Dendritic cell treated with granulocyte-macrophage colony-stimulating factor and Interleukin-4, amounts not matched to agents 40 ng/mL and 50 ng/mL, for 4 days (primary cell): ENCODE data around the gene CEACAM6.

Experiments
- H3K27ac Mint-ChIP-seq: one replicate; pipeline ENCODE4 v1.8.0; 2022; ENCODE audit warnings: mild to moderate bottlenecking, mixed read lengths
- H3K27me3 Mint-ChIP-seq: one replicate; pipeline ENCODE4 v1.8.0; 2022; ENCODE audit warnings: mild to moderate bottlenecking, mixed read lengths
- H3K36me3 Mint-ChIP-seq: one replicate; pipeline ENCODE4 v1.8.0; 2022; ENCODE audit warnings: low read depth, mixed read lengths
- H3K4me1 Mint-ChIP-seq: one replicate; pipeline ENCODE4 v1.8.0; 2022; ENCODE audit warnings: low read depth, mixed read lengths
- H3K4me3 Mint-ChIP-seq: one replicate; pipeline ENCODE4 v1.8.0; 2022; ENCODE audit warnings: mild to moderate bottlenecking, moderate library complexity, mixed read lengths
- H3K9me3 Mint-ChIP-seq: one replicate; pipeline ENCODE4 v1.8.0; 2022; ENCODE audit warnings: mixed read lengths
- intact Hi-C: fragments of 100-400 bp; cut with micrococcal nuclease; formaldehyde crosslinking; loops from one replicate; pipeline ENCODE4 v1.15.0; 2022

Gene CEACAM6

GRCh38 chr19:41793414-41793727, 38.0 kb downstream of the CEACAM6 start:
- intact Hi-C loops = loop anchor here (1.0 kb wide), 1 partner anchor 28 kb away; no protein-coding TSS in a partner anchor
- Mint-ChIP-seq H3K4me1 (peaks cover 50% of the 10 kb centered on the region), H3K27me3 (peaks cover 24% of the 10 kb centered on the region), H3K9me3 (no peaks in the 10 kb centered on the region), H3K36me3 (no peaks in the 10 kb centered on the region), H3K27ac (no peak overlapping the region), H3K4me3 (no peak overlapping the region)

- peaks cover 67% of the 10 kb centered on the region for H3K4me1 Mint-ChIP-seq
- H3K9me3 Mint-ChIP-seq = no peaks in the 10 kb centered on the region
- intact Hi-C loops = no loop called here
- H3K36me3 Mint-ChIP-seq = peaks cover 9% of the 10 kb centered on the region
- peak overlapping the region; percentile 43 for H3K27ac Mint-ChIP-seq
- H3K4me3 Mint-ChIP-seq = no peak overlapping the region
- H3K27me3 Mint-ChIP-seq = peaks cover 17% of the 10 kb centered on the region
Measured at GRCh38 chr19:41795031-41795461, 39.7 kb downstream of the CEACAM6 start.

- Mint-ChIP-seq H3K4me3 (peak within 1 kb of the TSS; percentile 65), H3K4me1 (peaks cover 80% of the 10 kb centered on the region), H3K36me3 (peaks cover 19% of the 10 kb centered on the region), H3K9me3 (peaks cover 11% of the 10 kb centered on the region), H3K27me3 (peaks cover 16% of the 10 kb centered on the region), H3K27ac (peak within 1 kb of the TSS; percentile 76)
- intact Hi-C loops = no loop called here
Measured at GRCh38 chr19:41796362-41796761, 41.0 kb downstream of the CEACAM6 start, which contains the start of gene CEACAM3. CEACAM3 (plus strand) TSS chr19:41796587; CDS start chr19:41796678, 91 bp downstream.

- Mint-ChIP-seq H3K27ac (peak overlapping the region; percentile 76), H3K36me3 (peaks cover 21% of the 10 kb centered on the region), H3K4me1 (peaks cover 86% of the 10 kb centered on the region), H3K9me3 (peaks cover 14% of the 10 kb centered on the region), H3K27me3 (peaks cover 12% of the 10 kb centered on the region), H3K4me3 (peak overlapping the region; percentile 65)
- intact Hi-C loops = no loop called here
Measured at GRCh38 chr19:41796901-41797300, 41.6 kb downstream of the CEACAM6 start.

GRCh38 chr19:41799444-41800000, 44.2 kb downstream of the CEACAM6 start:
- H3K9me3 Mint-ChIP-seq = peaks cover 14% of the 10 kb centered on the region
- peak overlapping the region; percentile 70 for H3K27ac Mint-ChIP-seq
- peak overlapping the region; percentile 1 for H3K4me3 Mint-ChIP-seq
- peaks cover 21% of the 10 kb centered on the region for H3K36me3 Mint-ChIP-seq
- peaks cover 93% of the 10 kb centered on the region for H3K4me1 Mint-ChIP-seq
- peaks cover 1% of the 10 kb centered on the region for H3K27me3 Mint-ChIP-seq
- intact Hi-C loops = no loop called here

GRCh38 chr19:41801031-41801430, 45.7 kb downstream of the CEACAM6 start:
- H3K27ac Mint-ChIP-seq = peak overlapping the region; percentile 92
- peaks cover 28% of the 10 kb centered on the region for H3K36me3 Mint-ChIP-seq
- intact Hi-C loops = no loop called here
- peaks cover 92% of the 10 kb centered on the region for H3K4me1 Mint-ChIP-seq
- peak overlapping the region; percentile 18 for H3K4me3 Mint-ChIP-seq
- peaks cover 1% of the 10 kb centered on the region for H3K27me3 Mint-ChIP-seq
- peaks cover 14% of the 10 kb centered on the region for H3K9me3 Mint-ChIP-seq

GRCh38 chr19:41801792-41802211, 46.5 kb downstream of the CEACAM6 start:
- peak overlapping the region; percentile 92 for H3K27ac Mint-ChIP-seq
- peaks cover 92% of the 10 kb centered on the region for H3K4me1 Mint-ChIP-seq
- H3K27me3 Mint-ChIP-seq = peaks cover 1% of the 10 kb centered on the region
- peaks cover 14% of the 10 kb centered on the region for H3K9me3 Mint-ChIP-seq
- peaks cover 36% of the 10 kb centered on the region for H3K36me3 Mint-ChIP-seq
- intact Hi-C loops = no loop called here
- peak overlapping the region; percentile 34 for H3K4me3 Mint-ChIP-seq

GRCh38 chr19:41802770-41803169, 47.4 kb downstream of the CEACAM6 start:
- Mint-ChIP-seq H3K4me3 (no peak overlapping the region), H3K9me3 (peaks cover 14% of the 10 kb centered on the region), H3K27me3 (peaks cover 1% of the 10 kb centered on the region), H3K27ac (peak overlapping the region; percentile 92), H3K36me3 (peaks cover 45% of the 10 kb centered on the region), H3K4me1 (peaks cover 92% of the 10 kb centered on the region)
- intact Hi-C loops = no loop called here

- H3K27me3 Mint-ChIP-seq = peaks cover 1% of the 10 kb centered on the region
- intact Hi-C loops = no loop called here
- no peak overlapping the region for H3K4me3 Mint-ChIP-seq
- peaks cover 14% of the 10 kb centered on the region for H3K9me3 Mint-ChIP-seq
- peaks cover 47% of the 10 kb centered on the region for H3K36me3 Mint-ChIP-seq
- H3K4me1 Mint-ChIP-seq = peaks cover 92% of the 10 kb centered on the region
- H3K27ac Mint-ChIP-seq = no peak overlapping the region
Measured at GRCh38 chr19:41804336-41804735, 49.0 kb downstream of the CEACAM6 start.

GRCh38 chr19:41807176-41807575, 51.8 kb downstream of the CEACAM6 start:
- intact Hi-C loops = no loop called here
- no peak overlapping the region for H3K4me3 Mint-ChIP-seq
- peak overlapping the region; percentile 84 for H3K27ac Mint-ChIP-seq
- H3K4me1 Mint-ChIP-seq = peaks cover 92% of the 10 kb centered on the region
- no peaks in the 10 kb centered on the region for H3K9me3 Mint-ChIP-seq
- peaks cover 30% of the 10 kb centered on the region for H3K36me3 Mint-ChIP-seq
- H3K27me3 Mint-ChIP-seq = no peaks in the 10 kb centered on the region

- no peaks in the 10 kb centered on the region for H3K27me3 Mint-ChIP-seq
Measured at GRCh38 chr19:41808663-41809566, 53.6 kb downstream of the CEACAM6 start.

GRCh38 chr19:41810301-41810700, 55.0 kb downstream of the CEACAM6 start:
- peak overlapping the region; percentile 39 for H3K4me3 Mint-ChIP-seq
- no peaks in the 10 kb centered on the region for H3K9me3 Mint-ChIP-seq
- H3K27me3 Mint-ChIP-seq = no peaks in the 10 kb centered on the region

More at GRCh38 chr19:41808663-41809566, 53.6 kb downstream of the CEACAM6 start:
- H3K27ac Mint-ChIP-seq = peak overlapping the region; percentile 84
- intact Hi-C loops = no loop called here
- H3K4me1 Mint-ChIP-seq = peaks cover 90% of the 10 kb centered on the region
- H3K9me3 Mint-ChIP-seq = no peaks in the 10 kb centered on the region
- peak overlapping the region; percentile 54 for H3K4me3 Mint-ChIP-seq
- peaks cover 30% of the 10 kb centered on the region for H3K36me3 Mint-ChIP-seq

GRCh38 chr19:41811036-41811435, 55.7 kb downstream of the CEACAM6 start:
- Mint-ChIP-seq H3K9me3 (no peaks in the 10 kb centered on the region), H3K27ac (peak overlapping the region; percentile 84), H3K27me3 (no peaks in the 10 kb centered on the region), H3K36me3 (peaks cover 23% of the 10 kb centered on the region), H3K4me1 (peaks cover 83% of the 10 kb centered on the region), H3K4me3 (peak overlapping the region; percentile 31)
- intact Hi-C loops = no loop called here

More at GRCh38 chr19:41810301-41810700, 55.0 kb downstream of the CEACAM6 start:
- peaks cover 90% of the 10 kb centered on the region for H3K4me1 Mint-ChIP-seq
- peak overlapping the region; percentile 84 for H3K27ac Mint-ChIP-seq
- intact Hi-C loops = no loop called here
- H3K36me3 Mint-ChIP-seq = peaks cover 30% of the 10 kb centered on the region

- peaks cover 13% of the 10 kb centered on the region for H3K36me3 Mint-ChIP-seq
- intact Hi-C loops = no loop called here
- H3K4me3 Mint-ChIP-seq = no peak overlapping the region
- H3K27me3 Mint-ChIP-seq = peaks cover 2% of the 10 kb centered on the region
- no peaks in the 10 kb centered on the region for H3K9me3 Mint-ChIP-seq
- H3K27ac Mint-ChIP-seq = peak overlapping the region; percentile 84
- peaks cover 74% of the 10 kb centered on the region for H3K4me1 Mint-ChIP-seq
Measured at GRCh38 chr19:41811981-41812380, 56.7 kb downstream of the CEACAM6 start.
